GM12892 (cell line): Measurements from ENCODE around the gene CHCHD1.

Experiments used
- DNase-seq: peaks from one replicate; pipeline ENCODE4 v3.0.0; 2011; ENCODE audit not compliant: insufficient read length
- FAIRE-seq: peaks from 2 replicates; lab custom pipeline; 2011; peaks lifted over from hg19 to GRCh38; lab: Jason Lieb, UNC
- POLR2A ChIP-seq: IDR thresholded peaks from 2 replicates; pipeline ENCODE4 v1.6.1; 2011; ENCODE audit warnings: low read depth, low read length, control low read depth
- POLR2AphosphoS5 ChIP-seq: IDR thresholded peaks from 2 replicates; pipeline ENCODE4 v1.6.1; 2011; ENCODE audit warnings: low read depth, low read length, control low read depth
- TAF1 ChIP-seq: IDR thresholded peaks from 2 replicates; pipeline ENCODE4 v1.6.1; 2011; ENCODE audit warnings: low read depth, mild to moderate bottlenecking, control low read depth, low read length, borderline replicate concordance

Gene CHCHD1

GRCh38 chr10:73797324-73798025, 15.6 kb downstream of the CHCHD1 start:
- no peak for FAIRE-seq
- DNase-seq: no peak
- no peak for TF ChIP-seq POLR2AphosphoS5
- TF ChIP-seq TAF1: no peak
- no peak for TF ChIP-seq POLR2A

GRCh38 chr10:73798087-73798486, 16.2 kb downstream of the CHCHD1 start:
- TF ChIP-seq POLR2AphosphoS5 (no peak), TAF1 (no peak), POLR2A (peak; percentile 41; the same call in 1 of the 2 replicates)
- DNase-seq (no peak), FAIRE-seq (no peak)

GRCh38 chr10:73798927-73799560, 17.2 kb downstream of the CHCHD1 start:
- DNase-seq (no peak), FAIRE-seq (no peak)
- TF ChIP-seq TAF1 (no peak), POLR2A (peak; percentile 45; the same call in 1 of the 2 replicates)

GRCh38 chr10:73799899-73800559, 18.2 kb downstream of the CHCHD1 start:
- FAIRE-seq: no peak
- TF ChIP-seq POLR2A: no peak; the same call in 1 of the 2 replicates
- peak; percentile 62; the same call in 1 of the 2 replicates for TF ChIP-seq POLR2AphosphoS5

GRCh38 chr10:73800560-73801252, 18.9 kb downstream of the CHCHD1 start:
- TF ChIP-seq POLR2AphosphoS5 (peak; percentile 9; the same call in 1 of the 2 replicates), POLR2A (no peak; the same call in 1 of the 2 replicates)
- DNase-seq (no peak), FAIRE-seq (no peak)

More at GRCh38 chr10:73799899-73800559, 18.2 kb downstream of the CHCHD1 start:
- DNase-seq: no peak

- DNase-seq (no peak), FAIRE-seq (no peak)
- TF ChIP-seq POLR2AphosphoS5 (no peak; the same call in 1 of the 2 replicates), TAF1 (no peak), POLR2A (no peak)
Observed at GRCh38 chr10:73801253-73801590, 19.4 kb downstream of the CHCHD1 start.

- TF ChIP-seq POLR2A (0 out of 2 replicates have a peak, but pooled peaks have one; percentile 7), TAF1 (no peak), POLR2AphosphoS5 (0 out of 2 replicates have a peak, but pooled peaks have one; percentile 11)
- DNase-seq (no peak), FAIRE-seq (no peak)
Observed at GRCh38 chr10:73802276-73802991, 20.6 kb downstream of the CHCHD1 start.

GRCh38 chr10:73803680-73804286, 21.9 kb downstream of the CHCHD1 start:
- DNase-seq (peak; percentile 61), FAIRE-seq (peak; percentile 96)
- TF ChIP-seq POLR2A (peak; percentile 40; the same call in 1 of the 2 replicates), POLR2AphosphoS5 (peak; percentile 42), TAF1 (0 out of 2 replicates have a peak, but pooled peaks have one; percentile 39)

GRCh38 chr10:73806176-73806950, 24.5 kb downstream of the CHCHD1 start:
- TF ChIP-seq POLR2A (no peak), POLR2AphosphoS5 (no peak), TAF1 (no peak)
- DNase-seq (no peak), FAIRE-seq (no peak)
